T-helper 1 cell treated with Interleukin-12 subunit alpha and Interleukin-12 subunit beta and Interleukin-4 antibody, amounts not matched to agents 30 ng/mL and 1 ng/mL, for 36 hours (primary cell): Measurements from ENCODE around the gene PTPN4. TPM values are rescaled to one million over a fixed set of nuclear protein-coding genes. Genes with fewer than 3 reads are reported as not detected.
"Not testable (repeated sequence)": the region's sequence is repeated elsewhere in the genome, so short reads cannot be mapped to it uniquely, and the experiment has no call there.

Source experiments
- intact Hi-C: fragments of 100-400 bp; cut with micrococcal nuclease; formaldehyde crosslinking; loops from one replicate; pipeline ENCODE4 v1.15.1; 2024
- total RNA-seq: library from RNA; stranded (reverse); gene quantifications from 2 replicates; pipeline ENCODE4 v1.2.3, GENCODE V29; 2022

The PTPN4 gene
- total RNA-seq, 1 donor from 2014 or later = 47.6 TPM

GRCh38 chr2:119803101-119803500 lies 43.4 kb downstream of the PTPN4 start:
- intact Hi-C loops = no loop called here

- intact Hi-C loops = not testable (repeated sequence)
Measured at GRCh38 chr2:119804409-119804808, 44.7 kb downstream of the PTPN4 start.

- intact Hi-C loops = no loop called here
Measured at GRCh38 chr2:119808516-119809147, 48.9 kb downstream of the PTPN4 start.

GRCh38 chr2:119809339-119810048 lies 49.8 kb downstream of the PTPN4 start:
- intact Hi-C loops = no loop called here

GRCh38 chr2:119810049-119810630 lies 50.4 kb downstream of the PTPN4 start:
- intact Hi-C loops = no loop called here

GRCh38 chr2:119814216-119814615 lies 54.5 kb downstream of the PTPN4 start:
- intact Hi-C loops = no loop called here

GRCh38 chr2:119818792-119819191 lies 59.1 kb downstream of the PTPN4 start:
- intact Hi-C loops = no loop called here

GRCh38 chr2:119819846-119820245 lies 60.1 kb downstream of the PTPN4 start:
- intact Hi-C loops = loop anchor here (10.0 kb wide), 1 partner anchor 865 kb away; no protein-coding TSS in a partner anchor

GRCh38 chr2:119820275-119820674 lies 60.6 kb downstream of the PTPN4 start:
- intact Hi-C loops = loop anchor here (10.0 kb wide), 1 partner anchor 865 kb away; no protein-coding TSS in a partner anchor

- intact Hi-C loops = loop anchor here (10.0 kb wide), 1 partner anchor 864 kb away; no protein-coding TSS in a partner anchor
Measured at GRCh38 chr2:119821266-119821665, 61.5 kb downstream of the PTPN4 start.

GRCh38 chr2:119823734-119824334 lies 64.1 kb downstream of the PTPN4 start:
- intact Hi-C loops = loop anchor here (10.0 kb wide), 1 partner anchor 861 kb away; no protein-coding TSS in a partner anchor

- intact Hi-C loops = loop anchor here (1.0 to 10.0 kb wide), 7 partner anchors 67 to 858 kb away; partner anchors contain the start of genes EPB41L5 and PTPN4
Measured at GRCh38 chr2:119826370-119826961, 66.7 kb downstream of the PTPN4 start.

- intact Hi-C loops = loop anchor here (2.0 to 10.0 kb wide), 3 partner anchors 184 to 857 kb away; partner anchors contain the start of gene EPB41L5
Measured at GRCh38 chr2:119827866-119828507, 68.3 kb downstream of the PTPN4 start.

- intact Hi-C loops = no loop called here
Measured at GRCh38 chr2:119836455-119837142, 76.9 kb downstream of the PTPN4 start.

GRCh38 chr2:119837350-119837749 lies 77.6 kb downstream of the PTPN4 start:
- intact Hi-C loops = no loop called here

GRCh38 chr2:119837759-119838158 lies 78.0 kb downstream of the PTPN4 start:
- intact Hi-C loops = no loop called here

GRCh38 chr2:119838179-119838578 lies 78.5 kb downstream of the PTPN4 start:
- intact Hi-C loops = no loop called here

- intact Hi-C loops = no loop called here
Measured at GRCh38 chr2:119841550-119841949, 81.8 kb downstream of the PTPN4 start.

- intact Hi-C loops = no loop called here
Measured at GRCh38 chr2:119846021-119846420, 86.3 kb downstream of the PTPN4 start.
